OCI-LY3 (cell line): ENCODE measurements around the gene ACP7.

Source experiments
- H2AFZ ChIP-seq: fragments of 200-600, 300-600 bp; shearing (Covaris generic); 2 replicates; pipeline ENCODE4 v1.6.0; 2014; ENCODE audit warnings: antibody characterized with exemption, low read depth, low read length
- H3K27ac ChIP-seq: fragments of 200-600, 300-600 bp; sonication (generic); 2 replicates; pipeline ENCODE4 v1.5.1; 2014; ENCODE audit warnings: mild to moderate bottlenecking, low read length, moderate library complexity, mixed read lengths
- H3K27me3 ChIP-seq: fragments of 200-600, 300-600 bp; sonication (generic); 2 replicates; pipeline ENCODE4 v1.6.1; 2014; ENCODE audit warnings: low read depth, low read length, mixed read lengths
- H3K36me3 ChIP-seq: fragments of 200-600, 300-600 bp; sonication (generic); replicated peaks from 2 replicates; pipeline ENCODE3; 2014; ENCODE audit warnings: low read depth, low read length, mixed read lengths
- H3K4me1 ChIP-seq: fragments of 300-600, 200-600 bp; sonication (generic); 2 replicates; pipeline ENCODE4 v1.6.1; 2014; ENCODE audit warnings: low read length, mixed read lengths
- H3K4me2 ChIP-seq: fragments of 200-600, 300-600 bp; sonication (generic); 2 replicates; pipeline ENCODE4 v1.6.1; 2014; ENCODE audit warnings: low read length, mixed read lengths
- H3K4me3 ChIP-seq: fragments of 300-600, 200-600 bp; sonication (generic); 2 replicates; pipeline ENCODE4 v1.5.1; 2014; ENCODE audit warnings: antibody characterized with exemption, mild to moderate bottlenecking, low read length, moderate library complexity
- H3K79me2 ChIP-seq: fragments of 300-600, 200-600 bp; shearing (Covaris generic); 2 replicates; pipeline ENCODE4 v1.6.1; 2014; ENCODE audit warnings: mild to moderate bottlenecking, low read length, mixed read lengths
- H3K9ac ChIP-seq: fragments of 300-600, 200-600 bp; shearing (Covaris generic); 2 replicates; pipeline ENCODE4 v1.6.0; 2014; ENCODE audit warnings: mild to moderate bottlenecking, low read length, moderate library complexity
- H3K9me3 ChIP-seq: fragments of 200-600, 300-600 bp; shearing (Covaris generic); 2 replicates; pipeline ENCODE4 v1.6.1; 2014; ENCODE audit warnings: low read length, mixed read lengths; ENCODE audit not compliant: insufficient read depth
- H4K20me1 ChIP-seq: fragments of 200-600, 300-600 bp; sonication (generic); 2 replicates; pipeline ENCODE4 v1.6.1; 2016; ENCODE audit warnings: low read length, mixed read lengths; ENCODE audit not compliant: insufficient read depth
- EZH2phosphoT487 ChIP-seq: fragments of 200-600 bp; shearing (Covaris generic); IDR thresholded peaks from 2 replicates; pipeline ENCODE4 v1.6.1; 2018; ENCODE audit warnings: antibody characterized with exemption, mixed run types, low read depth
- TF ChIP-seq, protein P1 (sequence below): fragments of 200-600, 300-600 bp; sonication (generic); IDR thresholded peaks from 2 replicates; pipeline ENCODE4 v1.5.1; 2014; ENCODE audit warnings: antibody characterized with exemption, low read length, low read depth

Gene ACP7

DNA sequence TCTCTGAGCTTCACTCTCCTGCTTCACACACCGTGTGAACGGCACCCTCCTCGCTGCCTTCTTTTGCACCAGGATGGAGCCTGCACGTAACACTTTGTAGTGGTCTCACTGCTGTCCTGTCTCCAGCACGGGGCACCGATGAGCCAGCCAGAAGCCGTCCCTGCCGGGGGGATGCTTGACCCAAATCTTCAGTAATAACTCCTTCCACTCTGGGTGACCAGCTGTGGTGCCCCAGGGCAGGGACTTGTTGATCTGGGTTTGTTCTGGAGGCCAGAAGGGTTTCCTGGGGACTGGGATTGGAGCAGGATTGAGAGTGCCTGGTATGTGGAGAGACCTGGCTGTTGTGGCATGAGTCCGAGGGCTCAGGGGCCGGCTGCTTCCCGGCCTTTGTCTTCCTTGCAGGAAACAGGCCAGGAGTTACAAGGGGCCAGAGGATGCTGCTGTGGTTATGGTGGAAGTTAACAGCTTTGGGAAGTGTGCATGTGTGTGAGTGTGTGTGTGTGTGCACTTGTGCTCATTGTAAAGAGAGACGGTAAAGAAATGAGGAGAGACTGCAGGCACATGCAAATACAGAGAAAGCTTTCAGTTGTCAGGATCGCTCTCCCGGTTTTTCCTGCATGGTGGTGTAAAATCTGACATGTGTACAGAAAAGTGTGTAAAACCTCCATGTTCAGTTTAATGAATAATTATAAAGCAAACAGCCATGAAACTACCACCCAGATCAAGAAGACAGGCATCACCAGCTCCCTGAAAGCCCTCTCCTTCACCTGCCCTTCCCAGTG is 60.3 kb downstream of the ACP7 start:
- Histone ChIP-seq H3K27ac (no peak overlapping the region), H3K27me3 (no peaks in the 10 kb centered on the region), H2AFZ (no peak overlapping the region), H3K79me2 (peaks cover 27% of the 10 kb centered on the region), H4K20me1 (peaks cover 44% of the 10 kb centered on the region), H3K4me3 (no peak overlapping the region), H3K4me1 (peaks cover 10% of the 10 kb centered on the region), H3K9me3 (no peaks in the 10 kb centered on the region), H3K36me3 (peaks cover 6% of the 10 kb centered on the region), H3K9ac (no peak overlapping the region), H3K4me2 (no peak overlapping the region; the same call in 1 of the 2 replicates)
- TF ChIP-seq, protein P1, sequence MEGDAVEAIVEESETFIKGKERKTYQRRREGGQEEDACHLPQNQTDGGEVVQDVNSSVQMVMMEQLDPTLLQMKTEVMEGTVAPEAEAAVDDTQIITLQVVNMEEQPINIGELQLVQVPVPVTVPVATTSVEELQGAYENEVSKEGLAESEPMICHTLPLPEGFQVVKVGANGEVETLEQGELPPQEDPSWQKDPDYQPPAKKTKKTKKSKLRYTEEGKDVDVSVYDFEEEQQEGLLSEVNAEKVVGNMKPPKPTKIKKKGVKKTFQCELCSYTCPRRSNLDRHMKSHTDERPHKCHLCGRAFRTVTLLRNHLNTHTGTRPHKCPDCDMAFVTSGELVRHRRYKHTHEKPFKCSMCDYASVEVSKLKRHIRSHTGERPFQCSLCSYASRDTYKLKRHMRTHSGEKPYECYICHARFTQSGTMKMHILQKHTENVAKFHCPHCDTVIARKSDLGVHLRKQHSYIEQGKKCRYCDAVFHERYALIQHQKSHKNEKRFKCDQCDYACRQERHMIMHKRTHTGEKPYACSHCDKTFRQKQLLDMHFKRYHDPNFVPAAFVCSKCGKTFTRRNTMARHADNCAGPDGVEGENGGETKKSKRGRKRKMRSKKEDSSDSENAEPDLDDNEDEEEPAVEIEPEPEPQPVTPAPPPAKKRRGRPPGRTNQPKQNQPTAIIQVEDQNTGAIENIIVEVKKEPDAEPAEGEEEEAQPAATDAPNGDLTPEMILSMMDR: no peak
- no peak for TF ChIP-seq EZH2phosphoT487

DNA sequence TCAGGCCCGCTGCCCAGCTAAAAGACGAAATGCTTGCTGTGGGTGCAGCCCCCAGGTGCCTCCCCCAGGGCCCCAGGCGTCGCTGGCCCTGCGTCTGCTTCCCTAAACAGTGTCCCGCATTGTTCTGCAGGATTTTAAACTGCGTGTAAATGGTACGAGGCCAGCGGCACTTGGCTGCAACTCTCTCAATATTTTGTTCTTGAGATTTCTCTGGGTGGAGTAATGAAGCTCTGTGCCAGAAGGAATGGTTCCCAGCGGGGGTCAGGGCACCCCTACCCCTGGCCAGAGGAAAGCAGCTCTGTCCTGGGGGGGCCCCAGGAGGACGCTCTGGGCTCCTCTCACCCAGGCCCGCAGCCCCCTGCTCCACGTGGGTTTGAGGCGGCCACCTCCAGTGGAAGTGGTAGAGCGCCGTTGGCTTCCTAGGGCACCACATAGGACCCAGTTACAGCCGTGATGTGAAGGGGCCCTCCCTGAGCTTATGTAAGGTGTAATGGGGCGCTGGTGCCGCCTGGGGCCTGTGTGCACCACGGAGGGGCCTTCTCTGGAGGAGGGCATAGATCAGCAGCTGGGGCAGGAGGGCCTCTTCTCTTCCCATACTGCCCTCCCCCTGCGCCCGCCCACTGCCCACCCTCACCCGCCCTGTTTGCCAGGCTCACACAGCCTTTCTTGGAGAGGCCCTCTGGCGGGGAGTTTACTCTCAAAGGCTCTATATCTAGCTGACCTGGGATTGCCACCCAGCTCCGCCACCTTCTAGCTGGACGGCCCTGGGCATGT is 61.2 kb downstream of the ACP7 start:
- Histone ChIP-seq H3K9me3 (no peaks in the 10 kb centered on the region), H3K9ac (no peak overlapping the region), H3K4me3 (no peak overlapping the region), H3K79me2 (peaks cover 19% of the 10 kb centered on the region), H4K20me1 (peaks cover 35% of the 10 kb centered on the region), H2AFZ (no peak overlapping the region), H3K36me3 (peaks cover 6% of the 10 kb centered on the region), H3K27ac (no peak overlapping the region), H3K4me2 (no peak overlapping the region), H3K27me3 (no peaks in the 10 kb centered on the region), H3K4me1 (peaks cover 10% of the 10 kb centered on the region)
- TF ChIP-seq EZH2phosphoT487: no peak
- TF ChIP-seq, protein P1: no peak

DNA sequence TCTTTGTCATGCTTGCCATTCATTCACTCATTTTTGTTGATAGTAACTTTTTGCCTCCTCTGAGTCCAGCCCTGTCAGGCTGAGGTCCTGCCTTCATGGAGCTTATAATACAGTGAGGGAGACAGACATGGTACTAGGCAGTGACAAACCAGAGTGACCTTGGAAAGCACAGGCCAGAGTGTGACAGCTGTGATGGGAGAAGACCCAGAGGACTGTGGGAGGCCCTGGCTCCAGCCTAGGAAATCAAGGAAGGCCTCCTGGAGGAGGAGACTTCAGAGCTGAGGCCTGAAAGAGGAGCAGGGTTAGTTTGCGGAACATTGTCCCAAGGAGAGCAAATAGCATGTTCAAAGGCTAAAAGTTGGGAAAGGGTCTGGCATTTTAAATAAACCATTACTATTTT is 61.9 kb downstream of the ACP7 start:
- H3K4me3 ChIP-seq: no peak overlapping the region

More for the DNA sequence above, 61.9 kb downstream of the ACP7 start:
- Histone ChIP-seq H3K4me1 (peaks cover 10% of the 10 kb centered on the region), H4K20me1 (peaks cover 35% of the 10 kb centered on the region), H3K36me3 (peaks cover 6% of the 10 kb centered on the region), H3K79me2 (peaks cover 19% of the 10 kb centered on the region), H3K27me3 (no peaks in the 10 kb centered on the region), H3K27ac (no peak overlapping the region), H3K9ac (no peak overlapping the region), H2AFZ (no peak overlapping the region), H3K9me3 (no peaks in the 10 kb centered on the region), H3K4me2 (no peak overlapping the region)
- no peak for TF ChIP-seq EZH2phosphoT487
- TF ChIP-seq, protein P1: no peak
